NCI-H226 (cell line): ENCODE data around the gene SPRR5.

ENCODE experiments used
- DNase-seq: peaks from one replicate; pipeline ENCODE4 v3.0.0-alpha.2; 2015

The SPRR5 gene, protein sequence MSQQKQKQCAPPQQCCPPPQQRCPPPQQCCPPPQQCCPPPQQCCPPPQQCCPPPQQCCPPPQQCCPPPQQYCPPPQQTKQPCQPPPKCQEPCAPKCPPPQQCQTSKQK

DNA sequence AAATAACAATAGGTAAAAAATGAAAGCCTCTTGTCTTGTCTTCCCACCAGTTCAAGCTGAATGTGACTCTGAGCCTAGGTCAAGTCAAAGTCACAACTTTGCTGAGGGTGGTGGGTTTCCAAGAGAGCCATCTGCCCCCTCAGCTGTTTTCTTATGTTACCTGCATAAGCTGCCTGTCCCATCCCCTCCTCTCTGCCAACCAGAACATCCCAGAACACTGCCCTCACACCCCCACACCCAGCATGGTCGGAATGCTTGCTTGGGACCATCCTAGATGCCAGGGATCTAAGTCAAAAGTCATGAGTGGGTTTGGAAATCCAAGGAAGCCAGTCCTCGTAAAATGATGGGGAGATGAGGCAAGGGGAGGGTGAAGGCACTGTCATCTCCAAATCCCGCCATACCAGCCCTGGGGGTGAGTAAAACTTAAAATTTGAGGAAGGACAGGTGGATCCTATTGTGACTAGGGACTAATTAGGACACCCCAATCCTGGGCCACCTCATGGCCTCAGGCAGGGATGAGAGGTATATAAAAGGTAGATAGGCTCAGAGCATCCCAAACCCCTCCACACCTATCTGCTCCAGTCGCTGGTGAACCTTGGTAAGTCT is at the start of gene SPRR5:
Gene SPRR5, plus strand, starts transcription at position 556 of the 606 bp plus-strand sequence. CDS start 1,349 bp downstream, outside the sequence.
- no peak for DNase-seq

- DNase-seq, result no peak
Observed at GRCh38 chr1:152899027-152899426, 48.0 kb upstream of the SPRR5 start.

- DNase-seq, result no peak
Observed at GRCh38 chr1:152899883-152900282, 47.1 kb upstream of the SPRR5 start.

DNA sequence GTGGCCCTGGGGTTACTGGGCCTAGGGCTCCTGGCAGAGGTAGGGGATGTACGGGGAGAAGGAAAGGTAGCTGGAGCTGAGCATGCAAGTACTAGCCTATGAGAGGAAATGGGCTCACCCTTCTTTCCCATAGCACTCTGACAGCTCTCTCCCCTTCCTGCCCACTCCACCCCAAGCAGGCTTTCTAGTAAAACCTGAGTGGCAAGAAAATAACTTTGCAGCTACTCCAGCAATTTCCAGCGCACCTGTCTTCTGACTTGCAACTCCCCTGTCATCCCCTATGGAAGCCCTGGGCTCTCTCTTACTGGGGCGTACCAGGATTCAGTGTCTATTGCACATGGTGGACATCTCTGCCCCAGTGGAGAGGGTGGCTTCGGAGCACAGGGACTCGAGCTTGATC is 45.4 kb upstream of the SPRR5 start:
- no peak for DNase-seq

- DNase-seq, result no peak
Observed at GRCh38 chr1:152902636-152903035, 44.4 kb upstream of the SPRR5 start.

DNA sequence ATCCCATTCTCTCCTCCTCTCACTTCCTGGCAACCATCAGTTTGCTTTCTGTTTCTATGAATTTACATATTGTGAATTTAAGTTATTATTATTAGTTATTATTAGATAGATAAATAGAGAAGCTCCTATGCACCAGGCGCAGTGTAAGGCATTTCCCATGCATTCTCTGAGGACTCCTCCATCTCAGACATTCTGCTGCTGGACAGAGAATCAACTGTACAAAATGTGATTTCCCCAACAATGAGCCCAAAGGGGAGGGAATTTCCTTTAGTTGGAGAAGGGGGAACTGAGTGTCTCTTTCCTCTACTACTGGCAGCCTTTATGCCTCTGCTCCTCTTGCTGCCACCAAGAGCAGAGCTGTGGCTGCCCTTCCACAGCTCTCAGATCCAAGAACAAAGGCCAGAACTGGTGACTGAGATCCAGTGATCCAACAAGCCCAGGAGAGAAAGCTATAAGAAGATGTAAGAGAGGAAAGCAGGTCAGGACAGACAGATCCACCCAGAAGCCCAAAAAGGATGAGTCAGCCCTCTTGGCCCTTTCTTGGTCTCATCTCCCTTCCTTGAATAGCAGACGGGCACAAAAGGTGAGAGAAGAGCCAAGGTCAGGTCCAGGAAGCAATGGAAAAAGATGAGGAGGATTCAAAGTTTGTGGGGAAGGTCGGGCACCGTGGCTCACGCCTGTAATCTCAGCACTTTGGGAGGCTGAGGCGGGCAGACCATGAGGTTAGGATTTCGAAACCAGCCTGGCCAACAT is 42.1 kb upstream of the SPRR5 start:
- no peak for DNase-seq

GRCh38 chr1:152906023-152906565 is 40.9 kb upstream of the SPRR5 start:
- peak; percentile 97 for DNase-seq

DNA sequence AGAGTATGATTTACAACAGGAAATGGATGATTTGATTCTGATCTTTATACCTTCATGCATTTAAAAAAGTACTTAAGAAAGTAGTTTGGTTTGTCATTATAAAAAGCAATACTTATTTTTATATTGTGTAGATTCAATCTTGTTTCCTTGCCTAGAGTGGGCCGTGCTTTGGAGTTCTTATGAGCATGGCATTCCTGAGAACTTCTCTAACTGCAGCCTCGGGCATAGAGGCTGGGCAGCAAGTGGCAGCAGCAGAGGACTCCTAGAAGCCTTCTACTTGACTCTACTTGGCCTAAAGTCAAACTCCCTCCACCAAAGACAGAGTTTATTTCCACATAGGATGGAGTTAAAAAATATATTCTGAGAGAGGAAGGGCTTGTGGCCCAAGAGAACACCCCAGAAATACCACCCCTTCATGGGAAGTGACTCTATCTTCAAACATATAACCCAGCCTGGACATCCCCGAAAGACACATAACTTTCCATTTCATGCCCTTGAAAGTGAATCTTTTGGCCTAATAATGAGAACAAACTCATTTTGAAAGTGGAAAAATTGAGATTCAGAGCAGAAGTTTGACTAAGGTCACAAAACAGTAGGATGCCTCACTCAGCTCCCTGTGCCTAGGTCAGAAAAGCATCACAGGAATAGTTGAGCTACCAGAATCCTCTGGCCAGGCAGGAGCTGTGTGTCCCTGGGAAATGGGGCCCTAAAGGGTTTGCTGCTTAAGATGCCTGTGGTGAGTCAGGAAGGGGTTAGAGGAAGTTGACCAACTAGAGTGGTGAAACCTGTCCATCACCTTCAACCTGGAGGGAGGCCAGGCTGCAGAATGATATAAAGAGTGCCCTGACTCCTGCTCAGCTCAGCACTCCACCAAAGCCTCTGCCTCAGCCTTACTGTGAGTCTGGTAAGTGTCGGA is 39.1 kb upstream of the SPRR5 start, which contains the start of gene IVL:
Gene IVL, plus strand, starts transcription at position 861 of the 916 bp plus-strand sequence. CDS start 1,252 bp downstream, outside the sequence.
- peak; percentile 87 for DNase-seq

DNA sequence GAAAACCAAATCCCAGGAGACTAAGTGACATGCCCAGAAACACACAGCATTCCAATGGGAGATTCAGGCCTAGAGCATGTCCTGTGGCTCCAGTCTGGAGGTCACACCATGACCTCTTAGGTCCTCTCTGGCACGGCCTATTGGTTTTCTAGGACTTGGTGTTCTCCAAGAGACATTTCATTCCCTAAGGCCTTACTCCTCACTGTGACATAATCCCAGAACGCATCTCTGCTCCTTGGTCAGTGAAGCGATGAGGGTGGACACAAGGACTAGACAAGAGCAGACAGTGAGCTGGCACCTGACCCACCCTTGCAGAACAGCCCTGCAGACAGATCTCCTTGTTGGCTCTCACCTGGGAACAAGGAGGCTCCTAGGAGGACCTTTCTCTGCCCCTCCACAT is 37.8 kb upstream of the SPRR5 start:
- no peak for DNase-seq

- no peak for DNase-seq
Observed at GRCh38 chr1:152912471-152912870, 34.5 kb upstream of the SPRR5 start.

DNA sequence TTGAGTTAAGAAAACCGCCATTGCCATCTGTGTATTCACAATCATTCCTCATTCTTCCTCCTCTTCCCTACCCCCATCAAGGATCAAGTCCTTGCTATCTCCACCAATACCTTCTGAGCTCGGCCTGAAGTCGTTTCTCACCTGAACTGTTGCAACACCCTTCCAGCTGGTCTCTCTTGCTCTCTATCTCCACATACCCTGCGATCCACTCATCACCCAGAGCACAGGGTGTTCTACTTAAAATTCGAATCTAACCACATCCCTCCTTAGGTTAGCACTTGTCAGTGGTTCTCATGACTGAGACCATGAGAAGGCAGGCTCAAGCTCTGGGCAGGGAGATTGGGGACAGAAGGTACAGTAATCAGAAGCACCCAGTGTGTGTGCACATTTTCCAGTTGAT is 34.1 kb upstream of the SPRR5 start:
- DNase-seq, result no peak

- DNase-seq, result no peak
Observed at GRCh38 chr1:152917794-152918193, 29.2 kb upstream of the SPRR5 start.

- DNase-seq, result no peak
Observed at GRCh38 chr1:152919071-152919470, 27.9 kb upstream of the SPRR5 start.

DNA sequence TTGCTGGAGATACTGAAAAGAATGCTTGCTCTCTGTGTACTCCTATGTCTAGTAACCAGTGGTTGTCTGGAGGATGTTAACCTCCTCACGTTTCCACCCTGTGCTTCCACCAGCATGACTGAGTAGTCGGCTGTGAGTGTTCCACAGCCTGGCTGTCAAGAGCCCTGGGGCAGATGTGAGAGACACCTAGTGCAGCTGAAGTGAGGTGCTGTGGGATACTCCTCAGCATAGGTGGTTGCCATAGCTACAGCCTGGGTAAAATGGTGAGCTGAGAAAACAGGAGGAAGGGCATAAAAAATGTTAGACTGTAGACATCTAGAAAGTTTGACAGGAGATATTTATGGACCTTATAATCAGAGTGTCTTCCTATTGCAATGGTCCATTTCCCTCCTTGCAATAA is 22.8 kb upstream of the SPRR5 start:
- peak; percentile 33 for DNase-seq

DNA sequence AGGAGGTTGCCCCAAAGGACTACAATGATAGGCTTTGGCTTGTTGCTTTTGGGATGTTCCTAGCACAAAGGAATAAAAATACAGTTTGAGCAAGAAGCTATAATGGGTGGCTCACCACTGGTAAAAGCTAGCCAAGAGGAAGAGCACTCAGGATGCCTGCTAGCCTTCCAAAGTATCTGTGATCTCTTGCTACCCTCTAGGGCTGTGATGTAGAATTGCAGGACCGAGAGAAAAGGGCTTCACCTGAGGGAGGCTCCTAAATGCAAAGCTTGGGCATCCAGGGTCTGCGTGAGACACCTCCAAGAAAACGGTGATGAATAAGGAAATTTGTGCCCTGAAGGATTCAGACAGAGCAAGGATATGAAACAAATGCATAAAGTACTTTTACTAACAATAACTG is 20.9 kb upstream of the SPRR5 start:
- DNase-seq, result peak; percentile 38

DNA sequence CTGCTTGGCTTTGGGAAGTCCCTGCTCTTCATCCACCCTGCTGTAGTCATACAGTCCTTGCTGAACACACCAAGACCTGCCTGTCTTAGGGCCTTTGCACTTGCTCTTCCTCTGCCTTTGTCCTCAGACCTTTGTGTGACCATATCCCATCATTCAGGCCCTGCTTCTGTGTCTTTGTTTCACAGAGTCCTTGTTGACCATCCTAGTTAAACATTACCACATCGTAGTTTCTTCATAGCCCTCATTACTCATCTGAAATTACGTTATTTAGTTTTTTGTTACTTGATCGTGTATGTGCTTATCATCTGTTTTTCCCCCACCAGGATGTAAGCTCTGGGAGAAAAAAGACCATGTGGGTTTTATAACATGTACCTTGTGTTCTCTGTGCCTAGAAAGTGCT is 18.3 kb upstream of the SPRR5 start:
- no peak for DNase-seq

GRCh38 chr1:152932170-152932811 is 14.7 kb upstream of the SPRR5 start:
- no peak for DNase-seq

DNA sequence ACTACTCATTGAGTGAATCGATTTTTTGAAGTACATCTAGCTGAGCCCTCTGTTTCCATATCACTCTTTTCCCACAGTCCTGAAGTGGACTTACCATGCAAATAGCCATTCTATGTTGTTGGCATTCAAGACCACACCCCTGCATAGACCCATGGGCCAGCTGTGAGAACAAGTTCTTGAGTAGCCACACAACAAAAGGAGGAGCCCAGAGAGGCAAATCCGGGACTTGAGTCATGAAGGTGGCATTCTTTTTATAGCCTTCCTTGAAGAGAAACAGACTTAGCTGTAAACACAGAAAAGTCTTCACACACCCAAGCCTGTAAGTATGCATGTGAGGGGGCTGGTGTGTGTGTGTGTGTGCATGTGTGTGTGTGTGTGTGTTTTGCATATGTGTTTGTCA is 13.8 kb upstream of the SPRR5 start:
- no peak for DNase-seq

- no peak for DNase-seq
Observed at GRCh38 chr1:152940614-152941013, 6.4 kb upstream of the SPRR5 start.

- no peak for DNase-seq
Observed at GRCh38 chr1:152941037-152941711, 5.8 kb upstream of the SPRR5 start.

DNA sequence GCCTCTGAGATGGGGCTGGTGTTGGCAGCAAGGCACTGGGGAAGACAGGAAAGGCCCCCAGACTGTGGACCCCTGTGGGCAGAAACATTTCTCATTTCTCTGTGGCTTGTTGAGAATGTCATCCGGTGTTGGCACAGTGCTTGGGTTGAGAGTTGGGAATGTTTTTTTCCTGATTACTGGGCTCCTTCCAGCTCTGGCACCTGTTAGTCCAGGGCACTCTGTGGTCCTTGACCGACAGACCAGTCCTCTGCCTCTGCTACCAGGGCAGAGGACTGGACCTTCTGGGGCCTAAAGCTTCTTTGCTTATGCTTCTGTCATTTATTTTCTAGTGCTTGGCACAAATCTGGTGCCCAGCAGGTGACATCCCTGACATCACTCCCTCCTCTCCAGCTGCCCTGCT is 4.8 kb upstream of the SPRR5 start:
- DNase-seq, result no peak

DNA sequence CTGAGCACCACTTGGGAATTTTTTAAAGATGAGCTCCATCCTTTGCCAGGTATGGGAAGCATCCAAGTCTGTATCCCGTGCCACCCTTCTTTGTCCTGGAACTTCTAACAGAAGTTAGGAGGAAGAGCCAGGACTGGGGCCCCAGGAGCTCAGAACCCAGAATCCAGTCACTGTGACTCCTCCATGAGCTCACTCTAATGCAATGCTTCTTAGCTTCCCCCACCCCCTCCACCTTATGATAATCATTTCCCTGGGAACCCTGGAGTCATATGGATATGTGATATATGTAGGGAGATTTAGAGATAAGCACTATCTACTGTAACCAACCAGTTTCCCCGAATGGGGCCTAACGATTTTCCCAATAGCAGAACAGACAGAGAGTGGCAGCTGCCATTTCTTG is 758 bp upstream of the SPRR5 start:
- no peak for DNase-seq
